ENCODE data around the gene NFX1.

The NFX1 gene

DNA sequence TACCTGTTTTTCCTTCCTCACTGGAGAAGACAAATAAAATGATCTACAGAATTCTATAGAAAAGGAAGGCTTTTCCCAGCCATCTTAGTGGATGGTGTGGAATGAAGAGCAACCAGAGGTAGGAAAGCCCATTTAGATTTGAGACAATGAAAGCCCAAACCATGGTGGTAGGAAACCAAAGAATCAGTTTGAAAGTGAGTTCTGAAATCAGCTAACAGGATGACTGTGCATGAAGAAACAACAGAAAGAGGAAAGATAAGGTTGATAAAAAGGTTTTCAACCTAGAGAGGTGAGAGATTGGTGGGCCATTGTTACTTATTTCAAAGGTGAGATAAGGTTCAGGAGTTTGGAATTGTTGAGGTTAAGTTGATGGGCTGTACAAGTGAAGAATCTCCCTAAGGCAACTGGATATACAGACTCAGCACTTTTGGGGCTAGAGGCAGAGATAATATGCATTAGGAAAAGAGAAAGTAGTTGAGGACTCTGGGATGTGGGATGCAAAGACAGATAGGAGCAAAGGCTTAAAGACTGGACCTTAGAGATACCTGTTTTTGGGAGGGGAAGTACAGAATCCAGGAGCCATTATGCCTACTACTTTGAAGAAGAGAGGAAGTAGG, 23.1 kb upstream of the NFX1 start:
- no peak for DNase-seq

DNA sequence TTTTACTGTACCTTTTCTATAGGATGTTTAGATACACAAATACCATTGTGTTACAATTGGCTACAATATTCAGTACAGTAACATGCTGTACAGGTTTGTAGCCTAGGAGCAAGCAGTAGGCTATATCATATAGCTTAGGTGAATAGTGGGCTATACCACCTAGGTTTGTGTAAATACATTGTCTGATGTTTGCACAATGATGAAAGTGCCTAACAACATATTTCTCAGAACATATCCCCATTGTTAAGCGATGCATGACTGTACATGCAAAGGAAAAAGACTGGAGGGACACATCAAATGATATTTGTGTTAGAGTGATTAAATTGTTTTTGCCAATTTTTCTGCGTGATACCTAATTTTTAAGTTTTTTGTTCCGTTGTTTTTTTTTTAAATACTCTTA, 20.2 kb upstream of the NFX1 start:
- no peak for DNase-seq

DNA sequence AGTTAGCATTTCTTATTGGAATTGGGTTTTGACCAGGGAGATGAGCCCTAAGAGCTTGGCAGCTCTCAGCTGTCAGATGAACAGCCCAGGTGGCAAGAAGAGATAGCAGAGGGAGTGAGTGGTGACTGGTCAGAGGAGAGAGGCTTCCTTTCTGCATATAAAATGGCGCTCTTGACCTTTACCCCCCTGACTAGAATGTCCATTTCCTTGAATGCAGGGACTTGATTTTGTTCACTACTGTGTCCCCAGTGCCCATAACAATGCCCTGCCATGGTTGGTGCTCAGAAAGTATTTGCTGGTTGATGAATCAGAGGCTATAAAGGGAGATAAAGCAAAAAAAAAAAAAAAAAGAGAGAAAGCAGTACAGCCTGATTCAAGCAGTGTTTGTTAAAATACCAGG, 18.3 kb upstream of the NFX1 start:
- no peak for DNase-seq

DNA sequence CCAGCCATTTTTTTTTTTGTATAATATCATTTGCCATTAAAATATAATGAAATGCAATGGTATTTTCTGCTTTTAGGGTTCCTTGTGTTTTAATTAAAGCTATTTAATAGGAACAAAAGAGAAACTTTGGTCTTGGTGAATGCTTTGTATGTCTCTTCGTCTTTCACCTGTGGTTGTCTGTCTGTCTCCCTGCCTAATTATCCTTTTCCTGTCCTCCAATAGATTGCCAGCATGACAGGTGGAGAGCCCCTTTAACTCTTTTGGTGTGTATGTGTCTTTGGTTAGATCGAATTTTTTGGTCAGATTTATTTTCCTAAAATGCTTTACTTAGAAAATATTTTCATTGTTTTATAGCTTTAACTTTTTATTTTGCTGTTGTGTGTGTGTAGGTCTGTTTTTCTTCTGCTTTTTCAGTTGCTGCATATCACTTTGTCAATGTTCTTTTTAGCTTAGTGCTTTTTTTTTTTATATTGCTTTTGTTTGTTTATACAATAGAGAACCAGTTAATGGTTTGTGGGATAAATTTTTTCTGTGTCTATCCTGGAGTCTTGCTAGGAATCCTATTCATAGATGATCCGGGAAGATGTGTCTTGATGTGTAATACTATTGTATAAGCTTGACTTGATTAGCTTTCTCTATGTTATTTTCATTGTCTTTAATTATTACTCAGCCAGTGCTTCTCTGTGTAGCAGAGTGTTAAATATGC, 16.9 kb upstream of the NFX1 start:
- no peak for DNase-seq

DNA sequence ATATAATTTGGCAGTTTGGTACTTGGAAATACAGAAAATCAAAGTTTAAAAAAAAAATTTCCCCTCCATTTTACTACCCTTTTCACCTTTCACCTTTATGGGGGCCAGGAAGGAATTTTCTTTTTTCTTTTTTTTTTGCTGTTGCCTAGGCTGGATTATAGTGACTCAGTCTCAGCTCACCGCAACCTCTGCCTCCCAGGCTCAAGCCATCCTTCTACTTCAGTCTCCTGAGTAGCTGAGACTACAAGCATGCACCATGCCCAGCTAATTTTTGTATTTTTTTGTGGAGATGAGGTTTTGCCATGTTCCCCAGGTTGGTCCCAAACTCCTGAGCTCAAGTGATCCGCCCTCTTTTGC, 16.4 kb upstream of the NFX1 start:
- no peak for DNase-seq

DNA sequence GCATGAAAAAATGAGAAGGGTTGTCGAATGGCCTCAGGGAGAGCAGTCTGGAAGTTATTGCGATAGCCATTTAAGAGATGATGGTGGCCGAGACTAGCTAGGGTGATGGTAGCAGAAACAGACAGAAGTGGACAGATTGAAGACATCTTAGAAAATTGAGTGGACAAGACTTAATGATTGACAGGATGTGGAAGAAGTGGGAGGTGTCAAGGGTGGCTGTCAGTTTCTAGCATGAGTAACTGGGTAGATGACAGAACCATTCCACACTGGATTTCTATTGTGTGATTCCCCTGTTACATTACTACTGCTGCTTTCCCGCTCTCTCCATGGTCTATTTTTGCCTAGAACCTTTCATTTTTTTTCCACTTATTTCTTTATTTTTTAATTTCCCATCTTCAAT, 12.8 kb upstream of the NFX1 start:
- no peak for DNase-seq

DNA sequence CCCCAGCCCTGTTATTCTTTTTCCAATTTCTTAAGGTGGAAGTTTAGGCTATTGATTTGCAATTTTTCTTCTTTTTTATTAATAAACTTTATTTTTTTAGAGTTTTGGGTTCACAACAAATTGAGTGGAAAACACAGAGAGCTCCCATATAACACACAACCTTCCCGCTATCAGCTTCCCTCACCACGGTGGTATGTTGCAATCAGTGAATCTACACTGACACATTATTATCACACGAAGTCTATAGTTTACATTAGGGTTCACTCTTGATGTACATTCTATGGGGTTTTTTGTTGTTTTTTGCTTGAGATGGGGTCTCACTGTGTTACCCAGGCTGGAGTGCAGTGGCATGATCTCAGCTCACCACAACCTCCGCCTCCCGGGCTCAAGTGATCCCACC, 4.8 kb upstream of the NFX1 start:
- no peak for DNase-seq

DNA sequence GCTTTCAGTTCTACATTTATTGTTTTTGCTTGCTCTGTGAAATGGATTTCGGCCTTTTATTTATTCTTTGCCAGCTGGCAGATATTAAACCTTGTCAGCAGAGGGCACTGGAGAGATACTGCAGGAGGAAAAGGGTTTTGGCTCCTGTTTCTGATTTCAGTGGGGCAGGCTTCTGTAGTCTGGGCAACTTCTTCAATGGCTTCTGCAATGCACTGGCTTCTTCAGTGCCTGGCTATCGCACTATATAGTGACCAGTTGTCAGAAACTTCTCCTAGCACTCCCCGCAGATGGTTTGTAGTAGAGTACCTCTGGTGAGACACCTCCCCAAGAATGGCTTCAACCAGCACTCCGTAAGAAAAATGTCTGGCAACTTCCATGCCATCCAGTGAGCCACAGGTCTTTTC, 3.2 kb upstream of the NFX1 start:
- peak; percentile 68 for DNase-seq

DNA sequence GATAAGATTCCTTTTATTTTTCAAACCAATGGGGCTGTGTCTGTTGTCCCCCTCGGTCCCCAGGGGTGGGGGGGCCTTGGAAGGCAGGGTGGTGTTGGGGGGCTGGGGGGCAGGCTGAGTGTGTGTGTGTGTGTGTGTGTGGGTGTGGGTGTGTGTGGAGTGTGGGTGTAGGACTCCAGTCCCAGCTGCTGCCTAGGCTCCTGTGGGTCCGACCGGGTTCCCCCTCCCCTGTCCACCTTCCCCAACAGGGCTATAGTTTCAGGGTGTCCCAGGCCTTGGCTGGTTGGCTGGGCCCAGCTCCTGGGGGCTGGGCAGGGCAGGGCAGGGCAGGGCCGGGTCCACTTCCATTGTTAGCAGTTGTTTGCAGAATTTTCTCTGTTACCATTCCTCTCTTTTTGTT, 2.1 kb upstream of the NFX1 start:
- no peak for DNase-seq

DNA sequence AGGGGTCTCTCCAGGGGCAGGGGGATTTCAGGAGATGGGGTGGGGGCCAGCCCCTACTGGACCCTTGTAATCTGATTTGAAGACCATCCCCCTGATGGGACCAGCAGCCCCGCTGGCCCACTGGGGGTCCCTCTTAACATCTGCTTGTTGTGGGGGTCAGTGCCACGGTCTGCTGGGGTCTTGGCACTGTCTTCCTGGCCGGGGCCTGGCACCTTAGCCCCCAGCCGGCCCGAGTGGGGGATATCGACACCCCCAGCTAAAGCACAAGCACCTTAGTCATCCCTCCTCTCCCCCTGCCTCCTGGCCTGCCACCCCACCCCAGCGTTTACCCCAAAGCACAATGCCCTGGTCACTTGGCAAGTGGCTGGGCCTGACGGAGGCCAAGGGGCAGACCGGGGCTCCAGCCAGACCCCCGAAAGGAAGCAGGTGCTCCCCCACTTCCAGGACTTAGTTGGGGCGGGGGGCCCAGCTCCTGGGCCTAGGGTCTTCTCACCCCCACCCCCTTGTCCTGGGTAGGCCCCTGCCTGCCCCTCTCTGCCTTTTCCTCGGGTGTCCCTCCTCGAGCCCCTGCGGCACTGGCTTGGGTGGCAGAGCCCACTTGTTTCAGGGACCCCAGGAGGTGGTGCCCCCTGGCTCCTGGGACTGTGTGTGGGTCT, 1.4 kb upstream of the NFX1 start:
- DNase-seq, result no peak

DNA sequence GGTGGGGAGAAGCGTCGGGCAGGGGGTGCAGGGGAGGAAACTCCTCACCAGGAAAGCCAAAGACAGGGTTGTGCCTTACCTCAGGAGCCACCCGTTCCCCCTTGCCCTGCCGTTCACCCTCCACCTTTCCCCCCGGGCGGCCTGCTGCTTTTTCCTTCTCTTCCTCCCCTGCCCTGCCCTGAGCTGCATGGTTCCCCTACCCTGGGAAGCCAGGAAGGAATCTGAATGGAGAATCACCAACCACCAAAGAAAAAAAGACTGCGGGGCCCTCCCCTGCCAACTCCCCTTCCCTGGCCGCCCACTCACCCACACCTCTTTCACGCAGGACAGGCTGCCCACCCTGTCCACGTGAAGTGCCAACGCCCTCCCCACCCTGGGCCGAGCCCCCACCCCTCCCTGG, 820 bp upstream of the NFX1 start:
- DNase-seq, result peak; percentile 3

DNA sequence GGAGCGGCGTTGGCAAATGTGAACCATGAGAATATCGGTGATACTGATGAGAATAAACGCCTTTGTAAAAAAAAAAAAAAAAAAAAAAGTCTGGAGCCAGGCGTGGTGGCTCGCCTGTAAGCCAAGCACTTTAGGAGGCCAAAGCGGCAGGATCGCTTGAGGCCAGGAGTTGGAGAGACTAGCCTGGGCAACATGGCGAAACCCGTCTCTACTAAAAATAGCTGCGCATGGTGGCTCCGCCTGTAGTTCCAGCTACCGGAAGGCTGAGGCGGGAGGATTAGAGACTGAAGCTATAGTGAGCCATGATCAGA, 425 bp upstream of the NFX1 start:
- no peak for DNase-seq

DNA sequence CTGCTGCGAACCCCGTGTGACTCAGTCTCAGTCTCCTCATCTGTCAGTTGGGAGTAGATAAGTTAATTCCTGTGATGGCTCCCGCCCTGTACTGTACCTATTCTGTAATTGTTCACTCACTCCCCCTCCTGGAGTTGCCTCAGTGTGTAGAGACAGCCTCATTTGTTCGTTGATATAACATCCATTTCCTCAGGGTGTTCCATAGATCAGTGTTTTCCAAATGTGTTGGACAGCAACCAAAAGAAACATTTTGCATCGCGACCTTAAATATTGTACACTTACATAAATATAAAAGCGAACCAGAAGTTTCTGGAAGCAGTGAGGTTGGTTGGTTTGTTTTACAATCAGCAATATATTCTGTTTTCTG, 698 bp downstream of the NFX1 start:
- no peak for DNase-seq

DNA sequence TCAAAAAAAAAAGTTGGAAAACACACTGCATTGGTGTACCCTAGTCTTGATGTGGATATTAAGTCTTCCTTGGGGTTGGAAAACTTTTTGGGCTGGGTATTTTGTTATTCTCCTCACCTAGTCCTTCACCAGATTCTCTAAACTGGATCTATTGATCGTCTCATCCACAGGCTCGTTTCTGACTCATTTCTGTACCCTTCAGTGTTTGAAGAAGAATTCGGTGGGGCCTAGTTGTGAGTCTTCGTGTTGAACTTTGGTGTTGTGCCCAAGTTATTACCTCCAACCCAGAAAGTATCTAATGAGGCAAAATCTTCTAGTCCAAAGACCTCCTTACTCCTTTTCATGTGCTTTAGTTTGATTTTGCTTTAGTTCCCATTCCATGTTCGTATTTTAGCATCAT, 1.6 kb downstream of the NFX1 start:
- no peak for DNase-seq

DNA sequence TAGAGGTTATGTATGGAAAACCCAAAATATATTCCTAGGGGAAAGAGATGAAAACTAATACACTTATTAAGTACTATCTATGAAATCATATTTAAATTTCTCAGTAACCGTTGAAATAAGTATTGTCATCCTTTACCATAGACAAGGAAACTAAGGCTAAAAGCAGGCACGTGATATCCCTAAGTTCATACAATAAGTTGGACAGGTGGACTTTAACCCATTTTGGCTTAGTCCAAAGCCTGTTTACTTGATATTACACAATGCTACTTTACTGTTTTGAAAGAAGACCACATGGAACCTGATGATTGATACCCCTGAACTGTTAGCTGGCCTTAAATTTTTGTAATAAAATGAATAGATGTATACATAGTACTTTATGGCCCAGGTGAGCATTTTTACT, 3.5 kb downstream of the NFX1 start:
- DNase-seq, result no peak

DNA sequence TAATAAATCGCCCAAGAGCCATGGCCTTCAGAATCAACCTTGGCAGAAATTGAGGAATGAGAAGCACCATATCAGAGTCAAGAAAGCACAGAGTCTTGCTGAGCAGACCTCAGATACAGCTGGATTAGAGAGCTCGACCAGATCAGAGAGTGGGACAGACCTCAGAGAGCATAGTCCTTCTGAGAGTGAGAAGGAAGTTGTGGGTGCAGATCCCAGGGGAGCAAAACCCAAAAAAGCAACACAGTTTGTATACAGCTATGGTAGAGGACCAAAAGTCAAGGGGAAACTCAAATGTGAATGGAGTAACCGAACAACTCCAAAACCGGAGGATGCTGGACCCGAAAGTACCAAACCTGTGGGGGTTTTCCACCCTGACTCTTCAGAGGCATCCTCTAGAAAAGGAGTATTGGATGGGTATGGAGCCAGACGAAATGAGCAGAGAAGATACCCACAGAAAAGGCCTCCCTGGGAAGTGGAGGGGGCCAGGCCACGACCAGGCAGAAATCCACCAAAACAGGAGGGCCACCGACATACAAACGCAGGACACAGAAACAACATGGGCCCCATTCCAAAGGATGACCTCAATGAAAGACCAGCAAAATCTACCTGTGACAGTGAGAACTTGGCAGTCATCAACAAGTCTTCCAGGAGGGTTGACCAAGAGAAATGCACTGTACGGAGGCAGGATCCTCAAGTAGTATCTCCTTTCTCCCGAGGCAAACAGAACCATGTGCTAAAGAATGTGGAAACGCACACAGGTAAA, 4.5 kb downstream of the NFX1 start:
- no peak for DNase-seq

DNA sequence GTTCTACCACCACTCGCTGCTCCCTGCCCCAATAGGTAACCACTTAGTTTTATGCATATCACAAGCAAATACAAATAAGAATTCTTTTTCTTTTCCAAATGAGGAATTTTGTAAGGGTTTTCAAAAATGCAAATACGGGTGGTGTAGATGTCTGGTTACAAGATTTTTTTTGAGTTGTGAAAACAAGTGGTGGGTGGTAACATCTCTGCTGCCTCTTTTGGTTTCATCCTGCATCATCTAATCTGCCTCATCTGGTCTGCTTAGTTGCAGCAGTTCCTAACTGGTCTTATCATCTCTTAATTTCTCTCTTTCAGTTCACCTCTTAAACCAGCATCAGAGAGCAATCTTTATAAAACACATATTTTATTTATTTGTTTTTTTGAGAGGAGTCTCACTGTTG, 5.3 kb downstream of the NFX1 start:
- DNase-seq, result no peak

DNA sequence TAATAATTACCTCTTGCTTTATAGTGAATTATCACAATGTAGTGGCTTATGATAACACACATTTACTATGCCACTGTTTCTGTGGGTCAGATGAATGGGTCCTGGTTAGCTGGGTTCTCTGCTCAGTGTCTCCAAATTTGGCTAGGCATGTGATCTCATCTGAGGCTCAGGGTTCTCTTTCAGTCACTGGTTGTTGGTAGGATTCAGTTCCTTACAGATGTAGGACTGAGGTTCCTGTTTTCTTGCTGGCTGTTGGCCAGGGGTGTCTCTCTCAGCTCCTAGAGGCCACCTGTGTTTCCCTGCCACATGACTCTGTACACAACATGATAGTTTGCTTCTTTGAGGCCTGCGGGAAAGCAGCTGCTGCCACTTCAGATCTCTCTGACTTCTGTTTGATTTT, 7.1 kb downstream of the NFX1 start:
- DNase-seq, result no peak

DNA sequence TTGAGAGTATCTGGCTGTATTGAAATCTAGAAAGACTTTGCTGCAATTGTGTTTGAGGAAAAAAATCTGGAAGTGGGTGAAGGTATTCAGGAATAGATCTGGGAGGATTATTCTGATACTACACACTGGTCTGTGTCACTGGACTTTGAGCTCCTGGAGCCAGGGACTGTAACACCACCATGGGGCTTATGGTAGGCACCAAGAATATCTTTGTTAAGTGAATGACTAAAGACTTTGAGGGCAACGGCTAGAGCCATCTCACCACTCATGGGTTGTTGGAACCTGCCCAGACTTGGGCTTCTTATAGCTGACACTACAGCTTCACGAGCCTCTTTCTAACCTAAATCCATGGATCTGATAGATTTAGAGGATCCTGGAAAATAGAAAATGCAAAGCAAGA, 10.2 kb downstream of the NFX1 start:
- no peak for DNase-seq

DNA sequence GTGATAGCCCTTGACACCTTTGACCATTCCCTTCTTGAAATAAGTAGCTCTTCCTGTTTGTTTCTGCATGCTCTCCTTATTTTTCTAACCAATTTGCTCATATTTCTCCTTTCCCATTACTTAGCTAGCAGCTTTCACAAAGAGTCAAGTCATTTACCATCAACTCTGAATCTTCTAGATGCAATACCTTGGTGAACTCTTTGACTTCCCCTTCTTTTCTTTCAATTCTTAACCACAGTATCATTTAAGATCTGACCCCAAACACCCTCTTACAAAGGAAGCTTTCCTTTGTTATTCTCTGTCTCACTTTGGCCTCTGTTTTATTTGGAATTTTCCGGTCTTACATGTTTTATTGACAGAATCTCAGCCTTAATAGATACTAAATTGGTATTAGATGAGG, 14.0 kb downstream of the NFX1 start:
- DNase-seq, result no peak

DNA sequence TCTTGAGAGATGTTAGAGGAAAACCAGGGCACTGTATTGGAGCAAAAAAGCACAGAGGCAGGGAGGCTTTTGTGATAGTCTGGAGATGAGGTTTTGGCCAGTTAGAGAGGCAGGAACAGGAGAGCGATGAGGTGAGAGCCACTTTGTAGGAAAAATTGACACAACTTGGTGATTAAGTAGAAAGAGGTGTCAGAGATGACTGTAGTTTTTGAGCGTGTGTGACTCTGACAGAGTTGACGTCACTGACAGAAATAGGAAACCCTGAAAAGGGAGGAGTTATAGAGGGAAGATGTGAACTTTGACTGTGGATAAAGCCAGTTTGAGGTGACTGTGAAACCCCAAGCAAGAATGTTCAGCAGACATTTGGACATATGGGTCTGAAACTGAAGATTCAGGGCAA, 15.7 kb downstream of the NFX1 start:
- no peak for DNase-seq

DNA sequence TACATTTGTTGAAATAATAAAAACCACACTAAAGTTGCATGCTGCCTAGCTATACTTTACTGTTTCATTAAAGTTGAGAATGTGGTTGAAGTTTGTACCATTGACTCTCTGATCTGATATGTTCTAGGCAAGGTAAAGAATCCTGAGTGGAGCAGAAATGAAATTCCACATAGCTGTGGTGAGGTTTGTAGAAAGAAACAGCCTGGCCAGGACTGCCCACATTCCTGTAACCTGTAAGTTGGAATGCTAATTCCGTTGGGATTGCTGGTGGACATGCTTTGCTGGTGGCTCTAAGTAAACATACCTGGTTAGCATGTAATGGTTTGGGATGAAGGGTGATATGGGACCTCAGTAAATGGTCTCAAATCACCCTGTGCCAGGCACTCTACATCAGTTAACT, 16.8 kb downstream of the NFX1 start:
- DNase-seq, result no peak

DNA sequence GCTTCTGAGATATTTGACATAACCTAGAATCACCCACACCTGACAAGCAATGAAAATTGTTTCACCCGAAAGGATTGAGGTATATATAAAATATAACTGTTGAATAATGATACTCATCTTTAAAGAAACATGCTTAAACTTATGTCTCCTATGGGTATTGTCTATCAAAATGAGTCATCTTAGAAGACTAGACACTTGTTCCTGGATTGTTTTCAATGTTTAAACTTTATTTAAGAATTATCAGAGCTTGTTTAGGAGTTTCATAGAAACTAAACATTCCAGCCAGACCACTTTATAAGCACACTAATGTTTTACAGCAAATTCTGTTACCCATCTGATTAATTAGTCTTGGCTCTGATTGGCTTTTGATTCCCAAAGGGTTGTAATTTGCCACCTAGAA, 19.6 kb downstream of the NFX1 start:
- DNase-seq, result no peak

DNA sequence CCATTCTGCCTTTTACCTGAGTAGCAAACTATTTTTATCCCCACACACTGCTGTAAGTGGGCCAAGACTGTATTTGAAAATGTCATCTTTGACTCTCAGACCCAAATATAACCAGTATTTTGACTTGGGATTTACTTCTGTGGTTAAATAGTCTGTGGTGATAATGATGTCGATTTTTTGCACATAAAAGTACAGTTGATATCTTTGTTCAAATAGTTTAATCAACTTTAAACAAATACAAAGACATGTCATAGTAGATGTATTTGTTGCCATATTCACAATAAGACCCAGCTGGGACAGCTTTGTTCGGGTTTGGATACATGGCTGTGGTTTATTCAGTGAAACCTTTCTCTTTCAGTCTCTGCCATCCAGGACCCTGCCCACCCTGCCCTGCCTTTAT, 20.4 kb downstream of the NFX1 start:
- no peak for DNase-seq
